GM21619 (cell line): Measurements from ENCODE around the gene LGALS8.
"Not testable (repeated sequence)": the region's sequence is repeated elsewhere in the genome, so short reads cannot be mapped to it uniquely, and the experiment has no call there.

Source experiments
- ATAC-seq: cut with Tn5 transposase; IDR thresholded peaks from one replicate; pipeline ENCODE4 v1.9.1; 2021; ENCODE audit not compliant: unreplicated experiment

LGALS8 gene

GRCh38 chr1:236540813-236541465 lies 17.2 kb downstream of the LGALS8 start:
- no peak for ATAC-seq

GRCh38 chr1:236541710-236542109 lies 17.9 kb downstream of the LGALS8 start:
- ATAC-seq, result no peak

- ATAC-seq, result no peak
These were observed 19.4 kb downstream of the LGALS8 start for GRCh38 chr1:236543065-236543669.

DNA sequence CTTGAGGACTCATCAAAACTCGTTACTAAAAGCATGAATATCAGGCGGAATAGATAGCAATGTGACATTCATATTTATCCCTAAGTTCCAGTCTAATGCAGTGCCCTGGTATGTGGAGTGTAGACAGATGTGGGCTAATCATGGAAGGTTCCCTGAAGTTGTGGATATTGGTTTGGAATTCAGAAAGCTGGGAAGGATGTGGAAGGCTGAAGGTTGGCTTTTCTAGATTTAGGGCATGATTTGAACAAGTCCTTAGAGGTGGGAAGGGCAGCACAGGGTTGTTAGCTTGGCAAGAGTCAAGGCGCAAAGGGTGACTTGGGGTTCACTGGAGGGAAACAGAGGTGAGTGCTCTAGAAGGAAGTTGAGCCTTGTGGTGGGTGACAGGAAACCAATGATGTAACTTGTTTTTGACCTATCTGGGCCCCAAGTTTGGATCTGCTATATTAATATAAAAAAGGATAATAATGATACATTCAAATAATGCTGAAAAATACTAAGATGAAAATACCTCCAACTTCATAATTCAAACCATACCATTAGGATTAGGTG lies 21.9 kb downstream of the LGALS8 start:
- no peak for ATAC-seq

DNA sequence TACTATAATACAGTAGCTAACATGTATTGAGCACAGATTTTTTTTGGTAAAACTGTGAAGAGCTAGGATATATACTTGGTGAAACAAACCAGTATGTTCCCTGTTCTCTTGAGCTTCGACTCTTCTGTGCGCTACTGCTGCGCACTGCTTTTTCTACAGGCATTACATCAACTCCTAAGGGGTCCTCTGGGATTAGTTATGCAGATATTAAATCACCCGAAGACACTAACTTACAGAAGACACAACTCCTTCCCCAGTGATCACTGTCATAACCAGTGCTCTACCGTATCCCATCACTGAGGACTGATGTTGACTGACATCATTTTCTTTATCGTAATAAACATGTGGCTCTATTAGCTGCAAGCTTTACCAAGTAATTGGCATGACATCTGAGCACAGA lies 24.7 kb downstream of the LGALS8 start:
- no peak for ATAC-seq

GRCh38 chr1:236550961-236551851 lies 27.4 kb downstream of the LGALS8 start:
- ATAC-seq, result no peak

DNA sequence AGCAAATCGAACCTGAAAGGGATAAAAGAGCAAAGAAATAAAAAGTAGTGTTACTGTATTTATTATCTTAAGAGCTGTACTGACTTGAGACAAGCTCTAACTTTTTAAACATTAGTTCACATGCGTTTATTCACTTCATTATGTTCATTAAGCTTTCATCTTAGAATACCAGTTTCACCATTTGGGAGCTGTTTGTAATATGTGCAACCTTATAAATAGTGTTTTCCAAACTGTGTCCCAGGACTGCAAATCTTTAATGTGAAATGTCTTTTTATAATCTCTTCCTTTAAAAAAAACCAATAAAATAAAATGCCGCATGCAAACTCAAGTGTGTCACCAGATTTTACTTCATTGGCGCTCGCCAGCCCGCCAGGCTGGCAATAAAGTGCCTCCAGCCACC lies 28.3 kb downstream of the LGALS8 start:
- ATAC-seq, result no peak

- no peak for ATAC-seq
These were observed 29.1 kb downstream of the LGALS8 start for GRCh38 chr1:236552901-236553300.

GRCh38 chr1:236553370-236553769 lies 29.6 kb downstream of the LGALS8 start:
- no peak for ATAC-seq

DNA sequence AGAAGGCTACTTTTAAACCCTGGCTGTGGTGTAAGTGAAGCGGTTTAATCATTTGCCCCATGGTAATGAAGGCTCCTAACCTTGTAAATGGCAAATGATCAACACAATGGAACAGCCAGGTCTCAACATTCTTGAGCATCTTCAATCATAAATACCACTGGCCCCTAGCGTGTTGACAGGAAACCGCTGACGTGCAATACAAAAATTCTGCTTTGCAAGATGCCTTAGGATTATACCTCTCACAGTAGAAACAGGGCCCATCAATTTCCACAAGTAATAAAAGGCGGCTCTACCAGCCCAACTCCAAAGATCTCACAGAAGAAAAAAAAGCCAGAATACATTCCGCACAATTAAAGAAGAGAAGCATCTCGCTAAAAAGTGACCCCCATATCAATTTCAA lies 32.8 kb downstream of the LGALS8 start:
- ATAC-seq, result no peak

- no peak for ATAC-seq
These were observed 34.3 kb downstream of the LGALS8 start for GRCh38 chr1:236558081-236558480.

DNA sequence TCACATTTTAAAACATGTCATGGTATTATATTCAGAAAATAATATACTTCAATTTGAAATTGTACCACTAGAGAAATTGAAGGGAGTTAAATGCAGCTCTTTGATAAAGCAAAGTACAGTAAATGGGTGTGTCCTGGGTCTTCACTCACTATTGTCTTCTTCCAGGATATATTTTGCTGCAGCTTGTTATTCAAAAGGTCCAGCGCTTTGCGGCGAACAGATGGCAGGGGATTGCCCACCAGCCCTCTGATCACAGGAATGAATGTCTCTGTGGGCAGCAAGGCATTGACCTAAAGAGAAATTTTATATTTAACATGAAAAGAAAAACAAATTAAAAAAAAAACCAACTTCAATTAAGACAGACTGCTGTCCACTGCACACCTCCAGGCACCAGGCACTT lies 35.1 kb downstream of the LGALS8 start:
- ATAC-seq, result no peak

GRCh38 chr1:236560213-236560771 lies 36.5 kb downstream of the LGALS8 start:
- ATAC-seq, result no peak

DNA sequence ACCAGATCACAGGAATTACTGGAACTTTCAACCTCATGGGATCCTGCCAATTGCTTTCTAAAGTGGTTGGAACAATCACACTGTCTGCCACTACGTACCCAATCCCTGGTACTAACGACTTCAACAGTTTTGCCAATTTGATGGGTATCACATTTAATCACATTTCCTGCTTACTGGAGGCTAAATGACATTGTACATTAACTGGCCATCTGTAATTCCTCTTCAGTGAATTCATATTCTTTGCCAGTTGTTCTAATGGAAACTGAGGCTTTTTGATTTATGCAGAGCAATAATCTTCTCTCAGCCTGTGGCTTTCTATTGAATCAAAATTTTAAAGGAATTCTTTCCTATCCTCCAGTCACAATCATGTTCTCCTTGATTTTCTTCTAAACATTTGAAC lies 38.2 kb downstream of the LGALS8 start:
- no peak for ATAC-seq

- no peak for ATAC-seq
These were observed 41.7 kb downstream of the LGALS8 start for GRCh38 chr1:236565530-236565929.

GRCh38 chr1:236568285-236568894 lies 44.6 kb downstream of the LGALS8 start:
- no peak for ATAC-seq

GRCh38 chr1:236575523-236575922 lies 51.7 kb downstream of the LGALS8 start:
- no peak for ATAC-seq

- no peak for ATAC-seq
These were observed 52.2 kb downstream of the LGALS8 start for GRCh38 chr1:236576004-236576403.

GRCh38 chr1:236577041-236577440 lies 53.3 kb downstream of the LGALS8 start:
- ATAC-seq, result not testable (repeated sequence)

DNA sequence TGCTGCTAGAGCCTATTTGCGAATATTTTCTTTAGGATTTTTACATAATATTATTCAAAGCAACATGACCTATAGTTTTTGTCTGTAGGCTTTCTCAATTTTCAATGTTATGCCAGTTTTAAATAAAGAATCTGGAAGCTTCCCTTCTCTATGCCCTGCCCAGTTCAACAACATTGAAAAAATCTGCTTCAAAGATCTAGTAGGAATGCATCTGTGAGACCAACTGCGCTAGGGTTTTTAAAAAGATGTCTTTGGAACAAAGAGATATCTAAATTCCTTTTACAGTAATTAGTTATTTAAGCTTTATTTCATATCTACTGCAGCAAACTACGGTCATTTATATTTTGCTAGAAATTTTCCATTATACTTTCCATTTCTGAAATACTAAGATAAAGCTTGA lies 54.9 kb downstream of the LGALS8 start:
- no peak for ATAC-seq

DNA sequence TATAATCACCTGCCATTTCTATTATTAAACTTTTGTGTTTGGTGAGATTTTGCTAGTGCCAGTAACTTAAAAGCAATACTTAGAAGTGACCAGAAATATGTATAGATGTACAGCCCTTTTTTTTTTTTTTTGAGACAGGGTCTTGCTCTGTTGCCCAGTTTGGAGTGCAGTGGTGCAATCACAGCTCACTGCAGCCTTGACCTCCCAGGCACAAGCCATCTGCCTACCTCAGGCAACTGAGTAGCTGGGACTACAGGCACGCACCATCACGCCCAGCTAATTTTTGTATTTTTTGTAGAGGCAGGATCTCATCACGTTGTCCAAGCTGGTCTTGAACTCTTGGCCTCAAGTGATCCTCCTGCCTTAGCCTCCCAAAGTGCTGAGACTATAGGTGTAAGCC lies 56.6 kb downstream of the LGALS8 start:
- not testable (repeated sequence) for ATAC-seq
